Measurements from ENCODE around the gene ARGLU1.

- TF ChIP-seq CTCF (IDR thresholded peaks at IDR 0.05; ENCODE audit: poor library complexity) (no peak), EZH2 (IDR thresholded peaks at IDR 0.05; ENCODE audit: borderline replicate concordance) (no peak)
Observed at GRCh38 chr13:106533943-106534638, 33.8 kb downstream of the ARGLU1 start.

All from hepatocyte (in vitro differentiated cells).